DOHH2 (cell line): ENCODE results near the gene CRMP1.

Experiments
- H3F3A ChIP-seq: fragments of 200-600 bp; sonication (generic), shearing (Covaris generic); 2 replicates; pipeline ENCODE4 v1.6.0; 2016; ENCODE audit warnings: antibody characterized with exemption, mild to moderate bottlenecking; ENCODE audit not compliant: control insufficient read depth, insufficient read depth
- H3K27ac ChIP-seq: fragments of 200-600 bp; sonication (generic); 2 replicates; pipeline ENCODE4 v1.5.1; 2014; ENCODE audit warnings: low read depth, mild to moderate bottlenecking, low read length, moderate library complexity
- H3K27me3 ChIP-seq: fragments of 200-600 bp; sonication (generic); 2 replicates; pipeline ENCODE4 v1.6.1; 2014; ENCODE audit warnings: mild to moderate bottlenecking, low read length, mixed read lengths; ENCODE audit not compliant: control insufficient read depth
- H3K36me3 ChIP-seq: fragments of 200-600 bp; sonication (generic); 2 replicates; pipeline ENCODE4 v1.6.1; 2014; ENCODE audit warnings: mild to moderate bottlenecking, low read length, moderate library complexity, mixed read lengths; ENCODE audit not compliant: control insufficient read depth
- H3K4me1 ChIP-seq: fragments of 200-600 bp; sonication (generic); 2 replicates; pipeline ENCODE4 v1.6.1; 2014; ENCODE audit warnings: mild to moderate bottlenecking, low read length, mixed read lengths; ENCODE audit not compliant: control insufficient read depth
- H3K4me2 ChIP-seq: fragments of 200-600 bp; sonication (generic); 2 replicates; pipeline ENCODE4 v1.6.0; 2014; ENCODE audit warnings: mild to moderate bottlenecking, low read length, moderate library complexity
- H3K4me3 ChIP-seq: fragments of 200-600 bp; sonication (generic); 2 replicates; pipeline ENCODE4 v1.5.1; 2014; ENCODE audit warnings: mild to moderate bottlenecking, low read length, mixed read lengths
- H3K79me2 ChIP-seq: fragments of 200-600 bp; sonication (generic); 2 replicates; pipeline ENCODE4 v1.6.1; 2014; ENCODE audit warnings: mild to moderate bottlenecking, low read length, mixed read lengths; ENCODE audit not compliant: control insufficient read depth
- H3K9me2 ChIP-seq: fragments of 200-600 bp; sonication (generic); replicated peaks from 2 replicates; pipeline ENCODE4 v1.6.1; 2014; ENCODE audit warnings: mild to moderate bottlenecking, low read length, mixed read lengths; ENCODE audit not compliant: control insufficient read depth
- H3K9me3 ChIP-seq: fragments of 200-600 bp; sonication (generic); 2 replicates; pipeline ENCODE4 v1.6.1; 2014; ENCODE audit warnings: antibody characterized with exemption, low read length, mixed read lengths; ENCODE audit not compliant: control insufficient read depth, insufficient read depth
- H4K20me1 ChIP-seq: fragments of 200-600 bp; sonication (generic); 2 replicates; pipeline ENCODE4 v1.6.0; 2014; ENCODE audit warnings: low read depth, mild to moderate bottlenecking, antibody characterized with exemption, low read length, moderate library complexity; ENCODE audit not compliant: control insufficient read depth, insufficient read depth
- CTCF ChIP-seq: fragments of 200-600 bp; sonication (generic); IDR thresholded peaks from one replicate; pipeline ENCODE4 v1.5.1; 2014; ENCODE audit warnings: antibody characterized with exemption, mild to moderate bottlenecking, low read depth, low read length; ENCODE audit not compliant: poor library complexity, severe bottlenecking
- EZH2phosphoT487 ChIP-seq: fragments of 200-600 bp; sonication (generic); IDR thresholded peaks from 2 replicates; pipeline ENCODE4 v1.6.1; 2017; ENCODE audit warnings: borderline replicate concordance, mild to moderate bottlenecking, antibody characterized with exemption, low read length, moderate library complexity, mixed read lengths

Gene CRMP1

GRCh38 chr4:5804656-5805055 lies 88.2 kb downstream of the CRMP1 start:
- no peaks in the 10 kb centered on the region for H4K20me1 ChIP-seq
- no peaks in the 10 kb centered on the region for H3F3A ChIP-seq
- no peaks in the 10 kb centered on the region for H3K9me2 ChIP-seq
- H3K27ac ChIP-seq: no peak overlapping the region
- TF ChIP-seq EZH2phosphoT487 (no peak), CTCF (no peak)
- H3K9me3 ChIP-seq: no peaks in the 10 kb centered on the region
- no peaks in the 10 kb centered on the region for H3K4me1 ChIP-seq
- no peaks in the 10 kb centered on the region for H3K36me3 ChIP-seq
- no peaks in the 10 kb centered on the region for H3K79me2 ChIP-seq
- H3K27me3 ChIP-seq: no peaks in the 10 kb centered on the region
- no peak overlapping the region for H3K4me2 ChIP-seq
- no peak overlapping the region for H3K4me3 ChIP-seq

GRCh38 chr4:5802565-5802964 lies 90.3 kb downstream of the CRMP1 start:
- no peak for TF ChIP-seq EZH2phosphoT487
- TF ChIP-seq CTCF: no peak
- Histone ChIP-seq H3F3A (no peaks in the 10 kb centered on the region), H3K4me3 (no peak overlapping the region), H3K9me2 (no peaks in the 10 kb centered on the region), H3K27ac (no peak overlapping the region), H3K4me2 (no peak overlapping the region), H3K79me2 (no peaks in the 10 kb centered on the region), H3K36me3 (no peaks in the 10 kb centered on the region), H3K27me3 (no peaks in the 10 kb centered on the region), H3K9me3 (no peaks in the 10 kb centered on the region), H4K20me1 (no peaks in the 10 kb centered on the region), H3K4me1 (no peaks in the 10 kb centered on the region)

- Histone ChIP-seq H3K9me3 (no peaks in the 10 kb centered on the region; the same call in 1 of the 2 replicates), H3K79me2 (no peaks in the 10 kb centered on the region), H3F3A (no peaks in the 10 kb centered on the region), H4K20me1 (no peaks in the 10 kb centered on the region), H3K4me3 (no peak overlapping the region), H3K4me1 (no peaks in the 10 kb centered on the region), H3K9me2 (no peaks in the 10 kb centered on the region), H3K4me2 (no peak overlapping the region), H3K27ac (no peak overlapping the region), H3K36me3 (no peaks in the 10 kb centered on the region), H3K27me3 (no peaks in the 10 kb centered on the region)
- TF ChIP-seq EZH2phosphoT487 (no peak), CTCF (no peak)
These were observed 91.2 kb downstream of the CRMP1 start for GRCh38 chr4:5801696-5802095.

- H3K79me2 ChIP-seq: no peaks in the 10 kb centered on the region
- no peaks in the 10 kb centered on the region for H3K9me2 ChIP-seq
- no peak overlapping the region for H3K4me2 ChIP-seq
- H3K4me3 ChIP-seq: no peak overlapping the region
- no peaks in the 10 kb centered on the region for H3F3A ChIP-seq
- H3K36me3 ChIP-seq: no peaks in the 10 kb centered on the region
- no peaks in the 10 kb centered on the region for H3K4me1 ChIP-seq
- no peaks in the 10 kb centered on the region; the same call in 1 of the 2 replicates for H3K9me3 ChIP-seq
- no peaks in the 10 kb centered on the region for H3K27me3 ChIP-seq
- H4K20me1 ChIP-seq: no peaks in the 10 kb centered on the region
- no peak overlapping the region for H3K27ac ChIP-seq
- TF ChIP-seq EZH2phosphoT487 (no peak), CTCF (no peak)
These were observed 92.4 kb downstream of the CRMP1 start for GRCh38 chr4:5800496-5800895.
